GM18505 (cell line): Measurements from ENCODE around the gene REV3L.
"Not testable (repeated sequence)": the region's sequence is repeated elsewhere in the genome, so short reads cannot be mapped to it uniquely, and the experiment has no call there.

Experiments
- ATAC-seq: cut with Tn5 transposase; IDR thresholded peaks from one replicate; pipeline ENCODE4 v1.9.1; 2021; ENCODE audit not compliant: unreplicated experiment
- POLR2A ChIP-seq: IDR thresholded peaks from 4 replicates; pipeline ENCODE4 v1.6.1; 2011; ENCODE audit warnings: borderline replicate concordance; ENCODE audit not compliant: insufficient read depth, insufficient read length; ENCODE audit errors: extremely low read depth

REV3L gene

GRCh38 chr6:111517965-111518364, 34.9 kb upstream of the REV3L start:
- TF ChIP-seq POLR2A: no peak
- ATAC-seq: no peak

- TF ChIP-seq POLR2A: no peak
- no peak for ATAC-seq
These were observed 32.2 kb upstream of the REV3L start for GRCh38 chr6:111515259-111515658.

GRCh38 chr6:111514531-111514930, 31.5 kb upstream of the REV3L start:
- ATAC-seq: not testable (repeated sequence)

- ATAC-seq: not testable (repeated sequence)
These were observed 24.2 kb upstream of the REV3L start for GRCh38 chr6:111507219-111507618.

- not testable (repeated sequence) for ATAC-seq
These were observed 22.5 kb upstream of the REV3L start for GRCh38 chr6:111505498-111505897.

GRCh38 chr6:111503660-111504059, 20.6 kb upstream of the REV3L start:
- no peak for TF ChIP-seq POLR2A
- no peak for ATAC-seq

GRCh38 chr6:111503194-111503593, 20.2 kb upstream of the REV3L start:
- ATAC-seq: no peak
- no peak for TF ChIP-seq POLR2A

GRCh38 chr6:111502154-111502553, 19.1 kb upstream of the REV3L start:
- no peak for TF ChIP-seq POLR2A
- ATAC-seq: no peak

GRCh38 chr6:111499269-111499793, 16.3 kb upstream of the REV3L start:
- TF ChIP-seq POLR2A: no peak
- no peak for ATAC-seq

GRCh38 chr6:111494951-111495635, 12.1 kb upstream of the REV3L start:
- no peak for TF ChIP-seq POLR2A
- ATAC-seq: no peak

GRCh38 chr6:111492499-111492898, 9.5 kb upstream of the REV3L start:
- no peak for TF ChIP-seq POLR2A
- ATAC-seq: no peak

- ATAC-seq: no peak
- TF ChIP-seq POLR2A: no peak
These were observed 7.0 kb upstream of the REV3L start for GRCh38 chr6:111490067-111490466.

GRCh38 chr6:111487661-111488060, 4.6 kb upstream of the REV3L start:
- ATAC-seq: no peak

GRCh38 chr6:111486921-111487320, 3.9 kb upstream of the REV3L start:
- no peak for ATAC-seq
- no peak for TF ChIP-seq POLR2A

More at GRCh38 chr6:111487661-111488060, 4.6 kb upstream of the REV3L start:
- no peak for TF ChIP-seq POLR2A

- no peak for TF ChIP-seq POLR2A
- ATAC-seq: no peak
These were observed 3.5 kb upstream of the REV3L start for GRCh38 chr6:111486475-111486874.
